Muscle of back (tissue), 13 donors: ENCODE results near the gene GHRHR. TPM values are rescaled to one million over a fixed set of nuclear protein-coding genes. Genes with fewer than 3 reads are reported as not detected.

Experiments used
- DNase-seq, 3 donors: peaks; one replicate each; pipeline versions ENCODE4 v3.0.0 to v3.0.0-alpha.2; 2013
- long read RNA-seq, 9 donors: transcript quantifications; one replicate each; lab custom pipeline, GENCODE V29; 2026
- polyA plus RNA-seq, 10 donors: library from polyadenylated mRNA; unstranded; fragments of 120-200 nt; gene quantifications; one replicate each; pipeline ENCODE4 v1.2.1, GENCODE V29; 2013; ENCODE audit not compliant: insufficient read length in 10 of 10

Gene GHRHR
- 1 to 10 TPM in 5 of 10 donors, under 1 TPM in 4, not detected in 1; 0.48 to 1.9 (median 1.0) TPM for polyA plus RNA-seq
- long read RNA-seq, donor 1 = 0 reads
- long read RNA-seq, donor 2, partial matches to known transcripts = 0 of 1 reads
- long read RNA-seq, donor 2, other reads (novel, unspliced or antisense) = 0 of 1 reads
- long read RNA-seq, donor 3 = 0 reads
- long read RNA-seq, donor 4 = 0 reads
- long read RNA-seq, donor 5 = 0 reads
- long read RNA-seq, donor 6 = 0 reads
- long read RNA-seq, donor 7 = 0 reads
- long read RNA-seq, donor 8 = 0 reads
- long read RNA-seq, donor 9 = 0 reads

GRCh38 chr7:30963842-30964241, at the start of gene GHRHR:
Gene GHRHR, plus strand, starts transcription at chr7:30963953. Its CDS starts 116 bp downstream, at chr7:30964069.
- no peak for DNase-seq

GRCh38 chr7:30914596-30914995, 49.2 kb upstream of the GHRHR start:
- DNase-seq = no peak

GRCh38 chr7:30915005-30915601, 48.6 kb upstream of the GHRHR start:
- DNase-seq = no peak

- no peak for DNase-seq
Observed at GRCh38 chr7:30915751-30916150, 48.0 kb upstream of the GHRHR start.

- no peak for DNase-seq
Observed at GRCh38 chr7:30916255-30916654, 47.5 kb upstream of the GHRHR start.

GRCh38 chr7:30916767-30917166, 47.0 kb upstream of the GHRHR start:
- DNase-seq = no peak

- DNase-seq = no peak
Observed at GRCh38 chr7:30917216-30917893, 46.4 kb upstream of the GHRHR start.

GRCh38 chr7:30918676-30919075, 45.1 kb upstream of the GHRHR start:
- no peak for DNase-seq

GRCh38 chr7:30920021-30920583, 43.7 kb upstream of the GHRHR start:
- no peak for DNase-seq

GRCh38 chr7:30920584-30921539, 42.9 kb upstream of the GHRHR start:
- peak; percentile 66 to 79 (median 68) for DNase-seq

- DNase-seq = no peak
Observed at GRCh38 chr7:30921540-30922401, 42.0 kb upstream of the GHRHR start.

- peak in 1 of 3 donors; percentile 1 for DNase-seq
Observed at GRCh38 chr7:30922596-30922995, 41.2 kb upstream of the GHRHR start.

GRCh38 chr7:30923009-30923773, 40.6 kb upstream of the GHRHR start:
- peak in 1 of 3 donors; percentile 1 for DNase-seq

- DNase-seq = peak in 1 of 3 donors; percentile 1
Observed at GRCh38 chr7:30923774-30924413, 39.9 kb upstream of the GHRHR start.

- peak in 1 of 3 donors; percentile 0 for DNase-seq
Observed at GRCh38 chr7:30924624-30925023, 39.1 kb upstream of the GHRHR start.

GRCh38 chr7:30925117-30925516, 38.6 kb upstream of the GHRHR start:
- DNase-seq = no peak

- DNase-seq = peak in 1 of 3 donors; percentile 0
Observed at GRCh38 chr7:30925913-30926312, 37.8 kb upstream of the GHRHR start.

- peak in 1 of 3 donors; percentile 3 for DNase-seq
Observed at GRCh38 chr7:30926313-30926712, 37.4 kb upstream of the GHRHR start.

GRCh38 chr7:30927040-30927439, 36.7 kb upstream of the GHRHR start:
- peak in 1 of 3 donors; percentile 1 for DNase-seq
